ENCODE data around the gene MEF2C. TPM values are rescaled to one million over a fixed set of nuclear protein-coding genes. Genes with fewer than 3 reads are reported as not detected.

The MEF2C gene
- polyA plus RNA-seq, 1 donor from 2014 or later, result 30.2 TPM

- Histone ChIP-seq H3K9me2 (ENCODE audit: insufficient read depth, low read length) (no peaks in the 10 kb centered on the region), H3K27me3 (ENCODE audit: insufficient read depth, low read depth, low read length) (no peaks in the 10 kb centered on the region), H3K9ac (ENCODE audit: low read length) (no peak overlapping the region), H3K36me3 (ENCODE audit: insufficient read depth, low read length) (no peaks in the 10 kb centered on the region), H2AFZ (ENCODE audit: low read depth, low read length) (no peak overlapping the region), H4K20me1 (ENCODE audit: insufficient read depth) (no peaks in the 10 kb centered on the region), H3F3A (ENCODE audit: insufficient read depth, low read length, poor library complexity, severe bottlenecking) (no peaks in the 10 kb centered on the region), H3K9me3 (ENCODE audit: low read length) (no peaks in the 10 kb centered on the region), H3K4me3 (ENCODE audit: low read length) (no peak overlapping the region), H3K79me2 (replicated peaks; ENCODE audit: insufficient read depth, low read length) (no peaks in the 10 kb centered on the region), H3K4me2 (ENCODE audit: low read length) (no peak overlapping the region), H3K27ac (ENCODE audit: low read length) (no peak overlapping the region)
- no peak for TF ChIP-seq REST (IDR thresholded peaks at IDR 0.05; ENCODE audit: borderline replicate concordance)
- TF ChIP-seq EZH2 (IDR thresholded peaks at IDR 0.05; ENCODE audit: borderline replicate concordance, insufficient read depth, low read length, poor library complexity, severe bottlenecking), result no peak
- no peak for TF ChIP-seq EP300 (conservative IDR thresholded peaks at IDR 0.05; ENCODE audit: poor library complexity, severe bottlenecking)
- no peak for TF ChIP-seq TAF1 (IDR thresholded peaks at IDR 0.05; ENCODE audit: low read depth)
- no peak for TF ChIP-seq SMC3 (conservative IDR thresholded peaks at IDR 0.05; ENCODE audit: poor library complexity)
- no peak for TF ChIP-seq POLR2AphosphoS5 (IDR thresholded peaks at IDR 0.05)
- TF ChIP-seq RAD21 (conservative IDR thresholded peaks at IDR 0.05), result no peak
Measured at GRCh38 chr5:88840495-88840894, 42.5 kb downstream of the MEF2C start.

GRCh38 chr5:88839238-88839637 is 43.7 kb downstream of the MEF2C start:
- no peaks in the 10 kb centered on the region for H3K36me3 ChIP-seq (ENCODE audit: insufficient read depth, low read length)
- H3K9me3 ChIP-seq (ENCODE audit: low read length), result no peaks in the 10 kb centered on the region
- H3K4me2 ChIP-seq (ENCODE audit: low read length), result no peak overlapping the region
- no peak overlapping the region for H3K4me3 ChIP-seq (ENCODE audit: low read length)
- TF ChIP-seq POLR2AphosphoS5 (IDR thresholded peaks at IDR 0.05) (no peak), MXI1 (conservative IDR thresholded peaks at IDR 0.05; ENCODE audit: poor library complexity, severe bottlenecking) (no peak), CTCF (IDR thresholded peaks at IDR 0.05; ENCODE audit: poor library complexity, severe bottlenecking) (no peak), TAF1 (IDR thresholded peaks at IDR 0.05; ENCODE audit: low read depth) (no peak), RAD21 (conservative IDR thresholded peaks at IDR 0.05) (no peak), REST (IDR thresholded peaks at IDR 0.05; ENCODE audit: borderline replicate concordance) (no peak), SMC3 (conservative IDR thresholded peaks at IDR 0.05; ENCODE audit: poor library complexity) (no peak), EP300 (conservative IDR thresholded peaks at IDR 0.05; ENCODE audit: poor library complexity, severe bottlenecking) (no peak), EZH2 (IDR thresholded peaks at IDR 0.05; ENCODE audit: borderline replicate concordance, insufficient read depth, low read length, poor library complexity, severe bottlenecking) (no peak)
- H3K27ac ChIP-seq (ENCODE audit: low read length), result no peak overlapping the region
- no peaks in the 10 kb centered on the region for H4K20me1 ChIP-seq (ENCODE audit: insufficient read depth)
- no peaks in the 10 kb centered on the region for H3K79me2 ChIP-seq (replicated peaks; ENCODE audit: insufficient read depth, low read length)
- H3F3A ChIP-seq (ENCODE audit: insufficient read depth, low read length, poor library complexity, severe bottlenecking), result no peaks in the 10 kb centered on the region
- H2AFZ ChIP-seq (ENCODE audit: low read depth, low read length), result no peak overlapping the region
- H3K27me3 ChIP-seq (ENCODE audit: insufficient read depth, low read depth, low read length), result no peaks in the 10 kb centered on the region
- no peaks in the 10 kb centered on the region for H3K9me2 ChIP-seq (ENCODE audit: insufficient read depth, low read length)
- H3K9ac ChIP-seq (ENCODE audit: low read length), result no peak overlapping the region
